Measurements from ENCODE around the gene GPA33. TPM values are rescaled to one million over a fixed set of nuclear protein-coding genes. Genes with fewer than 3 reads are reported as not detected.

The GPA33 gene
- total RNA-seq, 1 experiment from 2014 or later: not detected

GRCh38 chr1:167013108-167013929 is 76.9 kb downstream of the GPA33 start:
- Histone ChIP-seq H3K9me2 (ENCODE audit: insufficient read depth) (no peaks in the 10 kb centered on the region), H3K27me3 (ENCODE audit: insufficient read depth, low read depth) (no peaks in the 10 kb centered on the region; the same call in 1 of the 2 replicates), H3K27ac (no peak overlapping the region), H3K36me3 (ENCODE audit: low read depth) (no peaks in the 10 kb centered on the region), H3K4me1 (replicated peaks; ENCODE audit: insufficient read depth) (no peaks in the 10 kb centered on the region), H3K4me2 (no peak overlapping the region), H3K9me3 (ENCODE audit: insufficient read depth, low read depth) (no peaks in the 10 kb centered on the region; the same call in none of the 2 replicates), H3K4me3 (no peak overlapping the region), H2AFZ (no peak overlapping the region), H3F3A (ENCODE audit: insufficient read depth, low read depth) (no peaks in the 10 kb centered on the region), H3K79me2 (ENCODE audit: low read depth) (no peaks in the 10 kb centered on the region), H4K20me1 (ENCODE audit: insufficient read depth) (no peaks in the 10 kb centered on the region)
- POLR2A ChIA-PET (ENCODE audit: unreplicated experiment): no interaction called here
- intact Hi-C loops (cut with micrococcal nuclease; ENCODE audit: unreplicated experiment): no loop called here
- no peak for DNase-seq
- CTCF ChIA-PET: no interaction called here
- no peak for TF ChIP-seq CTCF (conservative IDR thresholded peaks at IDR 0.05)
- no peak for TF ChIP-seq EZH2 (IDR thresholded peaks at IDR 0.05; ENCODE audit: low read depth)
- no TSS peak for BruUV-seq (replicated peaks)

GRCh38 chr1:167012570-167012969 is 77.6 kb downstream of the GPA33 start:
- H4K20me1 ChIP-seq (ENCODE audit: insufficient read depth): no peaks in the 10 kb centered on the region
- no peak overlapping the region for H3K4me3 ChIP-seq
- no peaks in the 10 kb centered on the region for H3K79me2 ChIP-seq (ENCODE audit: low read depth)
- intact Hi-C loops (cut with micrococcal nuclease; ENCODE audit: unreplicated experiment): no loop called here
- no peaks in the 10 kb centered on the region for H3K4me1 ChIP-seq (replicated peaks; ENCODE audit: insufficient read depth)
- H3K9me2 ChIP-seq (ENCODE audit: insufficient read depth): no peaks in the 10 kb centered on the region
- BruUV-seq (replicated peaks): no TSS peak
- H2AFZ ChIP-seq: no peak overlapping the region
- H3K27me3 ChIP-seq (ENCODE audit: insufficient read depth, low read depth): no peaks in the 10 kb centered on the region; the same call in 1 of the 2 replicates
- no peak for DNase-seq
- no peaks in the 10 kb centered on the region for H3K36me3 ChIP-seq (ENCODE audit: low read depth)
- no peak overlapping the region for H3K4me2 ChIP-seq
- H3K27ac ChIP-seq: no peak overlapping the region
- CTCF ChIA-PET: no interaction called here
- no peaks in the 10 kb centered on the region for H3F3A ChIP-seq (ENCODE audit: insufficient read depth, low read depth)
- H3K9me3 ChIP-seq (ENCODE audit: insufficient read depth, low read depth): no peaks in the 10 kb centered on the region; the same call in none of the 2 replicates
- POLR2A ChIA-PET (ENCODE audit: unreplicated experiment): no interaction called here
- TF ChIP-seq CTCF (conservative IDR thresholded peaks at IDR 0.05): no peak
- TF ChIP-seq EZH2 (IDR thresholded peaks at IDR 0.05; ENCODE audit: low read depth): no peak

DNA sequence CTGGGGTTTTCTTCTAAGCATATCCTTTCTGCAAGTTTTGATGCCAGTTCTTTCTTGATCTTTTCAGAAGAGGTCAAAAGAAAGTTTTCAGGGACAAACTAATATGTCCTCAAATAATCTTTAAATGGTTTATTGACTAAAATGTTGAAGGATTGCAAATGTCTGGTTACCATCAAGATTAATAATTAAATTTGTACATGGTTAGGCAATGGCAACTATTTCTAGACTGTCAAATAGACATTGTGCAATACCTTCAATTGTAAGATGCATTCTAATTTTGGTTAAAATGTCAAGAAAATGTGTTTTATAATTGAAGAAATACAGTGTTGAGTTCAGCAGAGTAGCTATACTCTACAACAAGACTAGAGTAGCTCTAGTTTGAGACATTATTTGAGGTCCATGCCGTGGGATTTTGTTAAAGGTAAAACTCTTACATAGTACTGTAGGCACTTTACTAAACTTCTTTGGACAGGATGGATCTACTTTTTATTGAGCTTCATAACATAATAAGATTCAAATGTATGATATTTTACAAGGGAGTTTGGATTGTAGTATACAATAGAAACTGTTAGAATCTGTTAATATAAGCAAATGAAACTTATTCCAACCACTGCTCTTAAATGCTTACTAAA is 78.5 kb downstream of the GPA33 start:
- DNase-seq: no peak
- ChIA-PET POLR2A (ENCODE audit: unreplicated experiment) (no interaction called here), CTCF (no interaction called here)
- TF ChIP-seq CTCF (conservative IDR thresholded peaks at IDR 0.05) (no peak), EZH2 (IDR thresholded peaks at IDR 0.05; ENCODE audit: low read depth) (no peak)
- no peaks in the 10 kb centered on the region for H3K4me1 ChIP-seq (replicated peaks; ENCODE audit: insufficient read depth)
- H3K36me3 ChIP-seq (ENCODE audit: low read depth): no peaks in the 10 kb centered on the region
- H3K4me3 ChIP-seq: no peak overlapping the region
- BruUV-seq (replicated peaks): no TSS peak
- no peaks in the 10 kb centered on the region for H3K9me2 ChIP-seq (ENCODE audit: insufficient read depth)
- intact Hi-C loops (cut with micrococcal nuclease; ENCODE audit: unreplicated experiment): no loop called here
- no peaks in the 10 kb centered on the region for H3F3A ChIP-seq (ENCODE audit: insufficient read depth, low read depth)
- no peaks in the 10 kb centered on the region for H4K20me1 ChIP-seq (ENCODE audit: insufficient read depth)
- H3K4me2 ChIP-seq: no peak overlapping the region
- no peaks in the 10 kb centered on the region; the same call in none of the 2 replicates for H3K9me3 ChIP-seq (ENCODE audit: insufficient read depth, low read depth)
- H3K27me3 ChIP-seq (ENCODE audit: insufficient read depth, low read depth): no peaks in the 10 kb centered on the region; the same call in 1 of the 2 replicates
- no peak overlapping the region for H3K27ac ChIP-seq
- H3K79me2 ChIP-seq (ENCODE audit: low read depth): no peaks in the 10 kb centered on the region
- H2AFZ ChIP-seq: no peak overlapping the region
